T-helper 1 cell treated with Interleukin-12 subunit alpha and Interleukin-12 subunit beta and Interleukin-4 antibody, amounts not matched to agents 30 μg/mL and 1 μg/mL, for 36 hours (primary cell): ENCODE measurements around the gene ARFGAP1.

Source experiments
- H3K27ac Mint-ChIP-seq: one replicate; pipeline ENCODE4 v1.8.0; 2021; ENCODE audit warnings: mild to moderate bottlenecking, mixed read lengths
- H3K27me3 Mint-ChIP-seq: one replicate; pipeline ENCODE4 v1.8.0; 2021; ENCODE audit warnings: low read depth, mixed read lengths
- H3K36me3 Mint-ChIP-seq: one replicate; pipeline ENCODE4 v1.8.0; 2021; ENCODE audit warnings: low read depth, mixed read lengths
- H3K4me1 Mint-ChIP-seq: one replicate; pipeline ENCODE4 v1.8.0; 2021; ENCODE audit warnings: low read depth, mixed read lengths
- H3K4me3 Mint-ChIP-seq: one replicate; pipeline ENCODE4 v1.8.0; 2021; ENCODE audit warnings: mild to moderate bottlenecking, moderate library complexity, mixed read lengths
- H3K9me3 Mint-ChIP-seq: one replicate; pipeline ENCODE4 v1.8.0; 2021; ENCODE audit warnings: mixed read lengths

Gene ARFGAP1

DNA sequence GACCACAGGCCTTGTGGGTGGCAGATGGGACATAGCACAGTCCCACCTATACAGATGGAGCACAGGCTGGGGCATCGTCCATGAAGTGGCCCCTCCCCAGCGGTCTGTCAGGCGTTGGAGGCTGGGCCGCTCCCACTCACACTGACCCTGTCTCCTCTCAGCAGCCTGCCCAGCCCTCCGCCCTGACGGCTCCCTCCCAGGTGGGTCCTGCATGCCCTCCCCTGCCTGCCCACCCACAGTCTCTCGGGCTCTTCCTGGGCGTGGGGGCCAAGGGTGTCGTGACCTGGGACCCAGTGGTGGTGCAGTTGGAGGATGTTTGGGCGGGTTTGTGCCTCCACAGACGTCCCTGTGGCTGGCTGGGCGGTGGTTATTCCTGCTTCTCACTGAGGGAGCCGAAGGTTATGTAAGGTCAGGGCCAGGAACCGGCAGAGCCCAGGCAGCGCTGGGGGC is 42.7 kb downstream of the ARFGAP1 start:
- no peak overlapping the region for H3K27ac Mint-ChIP-seq
- no peaks in the 10 kb centered on the region for H3K4me1 Mint-ChIP-seq
- H3K27me3 Mint-ChIP-seq = no peaks in the 10 kb centered on the region
- H3K4me3 Mint-ChIP-seq = no peak overlapping the region
- no peaks in the 10 kb centered on the region for H3K36me3 Mint-ChIP-seq
- H3K9me3 Mint-ChIP-seq = no peaks in the 10 kb centered on the region

DNA sequence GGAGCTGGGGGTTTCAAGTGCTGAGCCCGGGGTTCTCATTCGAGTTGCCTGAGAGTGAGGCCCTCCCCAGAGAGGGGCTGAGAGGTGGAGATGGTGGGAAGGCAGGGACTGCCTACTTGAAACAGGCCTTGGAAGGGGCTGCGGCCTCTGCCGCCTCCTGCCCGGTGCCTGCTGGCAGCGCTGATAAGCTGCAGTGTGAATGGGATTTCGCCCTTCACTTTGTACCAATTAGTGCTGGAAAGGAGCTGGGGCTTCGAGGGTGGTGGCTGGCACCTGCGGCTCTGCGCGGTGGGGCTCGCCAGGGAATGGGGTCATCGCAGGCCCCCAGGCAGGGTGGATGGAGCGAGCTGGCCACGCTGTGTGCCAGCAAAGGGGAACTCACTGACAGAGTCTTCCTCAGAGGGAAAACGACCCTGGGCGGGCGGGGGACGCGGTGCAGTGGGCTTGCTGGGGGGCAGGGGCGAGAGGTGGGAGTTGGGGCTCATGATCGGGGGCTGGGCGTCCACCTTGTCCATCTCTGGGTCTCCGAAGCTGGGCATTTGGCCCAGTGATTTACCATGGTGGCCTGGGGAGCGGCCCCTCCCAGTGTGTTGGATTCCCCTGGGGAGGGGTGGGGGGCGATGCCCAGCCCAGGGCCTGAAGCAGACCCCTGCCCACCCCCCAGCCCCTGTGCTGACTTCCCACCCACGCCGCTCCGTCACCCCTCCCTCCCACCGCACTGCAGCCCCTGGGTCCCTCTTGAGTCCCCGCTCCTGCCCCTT is 43.3 kb downstream of the ARFGAP1 start:
- H3K36me3 Mint-ChIP-seq = no peaks in the 10 kb centered on the region
- no peaks in the 10 kb centered on the region for H3K4me1 Mint-ChIP-seq
- no peak overlapping the region for H3K4me3 Mint-ChIP-seq
- H3K9me3 Mint-ChIP-seq = no peaks in the 10 kb centered on the region
- no peaks in the 10 kb centered on the region for H3K27me3 Mint-ChIP-seq
- no peak overlapping the region for H3K27ac Mint-ChIP-seq

DNA sequence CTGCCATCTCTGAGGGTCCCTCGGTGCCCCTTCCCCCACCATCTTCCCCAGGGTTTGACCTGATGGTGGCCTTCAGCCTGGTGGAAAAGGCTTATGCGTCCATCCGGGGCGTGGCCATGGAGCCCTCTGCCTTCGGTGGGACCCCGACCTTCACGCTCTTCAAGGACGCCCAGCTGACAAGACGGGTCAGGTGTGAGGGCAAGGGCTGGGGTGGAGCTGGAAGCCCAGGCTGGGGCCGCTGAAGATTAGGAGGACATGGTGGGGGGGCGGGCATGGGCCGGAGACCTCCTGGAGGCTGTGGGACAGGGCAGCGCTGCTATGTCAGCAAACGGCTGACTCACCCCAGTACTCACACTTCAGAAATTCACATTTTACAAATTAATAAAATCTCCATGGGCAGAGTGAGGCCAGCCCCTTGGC is 43.9 kb downstream of the ARFGAP1 start:
- H3K36me3 Mint-ChIP-seq = no peaks in the 10 kb centered on the region
- no peak overlapping the region for H3K27ac Mint-ChIP-seq
- H3K27me3 Mint-ChIP-seq = no peaks in the 10 kb centered on the region
- H3K4me1 Mint-ChIP-seq = no peaks in the 10 kb centered on the region
- H3K4me3 Mint-ChIP-seq = no peak overlapping the region
- H3K9me3 Mint-ChIP-seq = no peaks in the 10 kb centered on the region

DNA sequence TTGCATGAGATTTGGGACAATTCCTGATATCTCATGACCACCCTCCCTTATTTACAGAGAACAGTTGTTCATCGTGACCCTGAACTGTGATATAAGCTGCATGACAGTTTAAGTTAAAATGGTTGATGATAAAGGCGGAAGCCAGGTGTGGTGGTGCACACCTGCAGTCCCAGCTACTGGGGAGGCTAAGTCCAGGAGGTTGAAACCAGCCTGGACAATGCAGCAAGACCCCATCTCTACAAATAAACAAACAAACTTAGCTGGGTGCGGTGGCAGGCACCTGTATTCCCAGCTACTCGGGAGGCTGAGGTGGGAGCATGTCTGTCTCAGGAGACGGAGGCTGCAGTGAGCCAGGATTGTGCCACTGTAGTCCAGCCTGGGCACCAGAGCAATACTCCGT is 44.4 kb downstream of the ARFGAP1 start:
- Mint-ChIP-seq H3K9me3 (no peaks in the 10 kb centered on the region), H3K27ac (no peak overlapping the region), H3K36me3 (no peaks in the 10 kb centered on the region), H3K4me1 (no peaks in the 10 kb centered on the region), H3K4me3 (no peak overlapping the region), H3K27me3 (no peaks in the 10 kb centered on the region)

DNA sequence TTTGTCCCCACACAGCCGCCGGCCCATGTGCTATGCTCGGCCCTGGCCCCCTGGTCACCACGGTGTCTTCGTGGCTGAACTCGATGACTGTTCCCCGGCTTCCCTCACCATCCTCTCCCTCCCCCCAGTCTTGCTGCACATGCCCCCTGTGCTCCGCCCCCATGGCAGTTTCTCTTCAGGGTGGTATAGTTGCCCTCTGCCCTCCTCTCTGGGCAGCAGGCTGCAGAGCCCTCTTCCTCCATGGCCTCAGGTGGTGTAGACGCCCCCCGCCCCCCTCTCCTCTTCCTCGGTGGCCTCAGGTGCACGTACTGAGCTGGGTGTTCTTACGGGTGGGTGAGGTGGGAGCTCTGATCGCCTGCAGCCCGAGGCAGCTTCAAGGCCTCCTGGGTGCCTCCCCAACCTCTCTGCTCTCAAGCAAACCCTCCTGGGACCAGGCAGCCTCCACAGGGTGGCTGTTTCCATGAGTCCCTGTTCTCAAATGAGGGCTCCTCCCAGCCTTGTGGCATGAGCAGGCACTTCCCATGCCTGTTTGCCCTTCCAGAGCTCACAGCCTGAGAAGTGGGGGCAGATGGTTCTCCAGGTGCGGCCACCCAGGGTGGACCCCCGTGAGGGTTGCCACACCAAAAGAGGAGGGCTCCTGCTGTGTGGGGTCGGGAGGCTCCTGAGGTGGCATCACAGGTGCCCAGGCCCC is 45.1 kb downstream of the ARFGAP1 start:
- Mint-ChIP-seq H3K36me3 (no peaks in the 10 kb centered on the region), H3K4me1 (no peaks in the 10 kb centered on the region), H3K27ac (no peak overlapping the region), H3K9me3 (no peaks in the 10 kb centered on the region), H3K27me3 (no peaks in the 10 kb centered on the region), H3K4me3 (no peak overlapping the region)

DNA sequence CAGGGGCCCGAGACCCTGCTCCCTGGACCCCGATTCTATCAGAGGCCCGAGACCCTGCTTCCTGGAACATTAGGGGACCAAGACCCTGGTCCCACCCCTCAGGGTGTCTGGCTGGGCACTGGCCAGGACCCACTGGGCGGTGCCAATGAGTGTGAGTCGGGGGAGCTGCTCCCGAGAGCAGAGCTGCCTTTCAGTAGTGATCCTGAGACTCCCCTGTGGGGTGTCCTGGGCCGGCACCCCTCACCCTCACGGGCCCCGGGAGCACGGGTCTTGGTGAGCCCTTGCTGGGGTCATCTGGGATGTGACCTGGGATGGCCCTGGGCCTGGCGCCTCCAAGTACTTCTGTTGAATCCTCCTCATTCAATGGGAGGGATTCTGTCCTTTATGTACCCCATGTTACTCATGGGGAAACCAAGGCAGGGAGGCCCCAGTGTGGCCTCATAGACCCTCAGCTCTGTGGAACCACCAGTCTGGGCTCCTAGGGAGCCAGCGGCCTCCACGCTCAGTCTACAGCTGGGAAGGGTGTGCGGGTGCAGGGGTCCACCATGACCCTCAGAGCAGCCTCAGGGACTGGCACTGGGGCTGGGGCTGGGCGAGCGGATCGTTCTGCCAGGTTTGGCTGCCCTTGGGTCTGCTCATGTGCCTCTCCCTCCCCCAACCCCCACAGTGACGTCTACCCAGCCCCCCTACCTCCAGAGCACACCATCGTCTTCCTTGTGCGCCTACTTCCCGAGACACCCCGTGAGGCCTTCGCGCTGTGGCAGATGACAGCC is 46.0 kb downstream of the ARFGAP1 start:
- Mint-ChIP-seq H3K27me3 (no peaks in the 10 kb centered on the region), H3K27ac (no peak overlapping the region), H3K9me3 (no peaks in the 10 kb centered on the region), H3K36me3 (no peaks in the 10 kb centered on the region), H3K4me1 (no peaks in the 10 kb centered on the region), H3K4me3 (no peak overlapping the region)

DNA sequence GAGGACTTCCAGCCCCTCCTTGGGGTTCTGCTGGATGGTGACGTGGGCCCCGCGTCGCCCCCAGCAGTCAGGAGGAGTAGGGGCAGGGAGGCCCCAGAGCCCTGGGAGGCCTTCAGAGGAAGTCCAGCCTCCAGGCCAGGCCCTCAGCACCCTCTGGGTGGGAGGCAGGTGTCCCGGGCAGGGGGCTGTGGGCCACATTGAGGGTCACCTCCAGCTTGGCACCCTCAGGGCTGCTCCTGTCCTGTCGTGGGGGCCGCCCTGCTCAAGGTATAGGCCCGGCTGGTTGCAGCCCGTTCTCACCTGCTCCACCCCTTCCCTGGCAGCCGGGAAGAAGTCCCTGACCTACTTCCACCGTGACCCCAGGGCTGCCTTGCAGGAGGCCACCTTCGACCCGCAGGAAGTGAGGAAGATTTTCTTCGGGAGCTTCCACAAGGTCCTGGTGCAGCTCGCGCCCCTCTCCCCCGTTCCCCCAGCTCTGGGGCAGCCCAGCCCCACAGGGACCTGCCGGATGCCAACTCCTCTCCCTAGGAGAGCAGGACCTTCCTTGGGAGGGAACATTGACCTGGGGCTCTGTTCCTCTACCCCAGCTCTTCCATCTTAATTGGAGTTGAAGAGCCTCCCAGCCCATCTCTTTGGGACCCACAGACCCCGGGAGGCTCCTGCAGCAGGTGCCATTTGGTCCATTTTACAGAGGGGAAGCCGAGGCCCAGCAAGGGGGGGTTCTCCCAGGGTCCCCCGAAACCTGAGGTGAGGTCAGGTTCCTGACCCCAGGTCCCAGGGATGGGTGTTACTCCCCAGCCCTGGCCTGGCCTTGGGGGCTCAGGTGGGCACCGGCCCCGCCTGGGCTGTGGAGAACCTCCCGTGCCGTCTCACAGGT is 46.8 kb downstream of the ARFGAP1 start:
- H3K27me3 Mint-ChIP-seq = no peaks in the 10 kb centered on the region
- no peaks in the 10 kb centered on the region for H3K4me1 Mint-ChIP-seq
- no peak overlapping the region for H3K27ac Mint-ChIP-seq
- H3K4me3 Mint-ChIP-seq = no peak overlapping the region
- no peaks in the 10 kb centered on the region for H3K9me3 Mint-ChIP-seq
- no peaks in the 10 kb centered on the region for H3K36me3 Mint-ChIP-seq

DNA sequence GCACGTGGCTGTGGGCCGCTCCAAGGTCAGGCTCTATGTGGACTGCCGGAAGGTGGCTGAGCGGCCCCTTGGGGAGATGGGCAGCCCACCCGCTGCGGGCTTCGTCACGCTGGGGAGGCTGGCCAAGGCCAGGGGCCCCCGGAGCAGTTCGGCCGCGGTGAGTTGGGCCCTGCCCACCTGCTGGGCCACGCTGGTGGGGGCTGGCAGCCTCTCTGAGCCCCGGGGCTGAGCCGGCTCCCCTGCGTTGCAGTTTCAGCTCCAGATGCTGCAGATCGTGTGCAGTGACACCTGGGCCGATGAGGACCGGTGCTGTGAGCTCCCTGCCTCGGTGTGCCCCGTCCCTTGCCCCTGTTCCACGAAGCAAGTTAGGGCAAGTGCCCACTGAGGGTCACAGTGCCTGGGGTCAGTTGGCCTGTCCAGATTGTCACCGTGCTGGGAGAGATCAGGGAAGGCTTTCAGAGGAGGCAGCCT is 47.5 kb downstream of the ARFGAP1 start:
- no peaks in the 10 kb centered on the region for H3K4me1 Mint-ChIP-seq
- H3K4me3 Mint-ChIP-seq = no peak overlapping the region
- no peaks in the 10 kb centered on the region for H3K36me3 Mint-ChIP-seq
- no peaks in the 10 kb centered on the region for H3K27me3 Mint-ChIP-seq
- H3K27ac Mint-ChIP-seq = no peak overlapping the region
- H3K9me3 Mint-ChIP-seq = no peaks in the 10 kb centered on the region

DNA sequence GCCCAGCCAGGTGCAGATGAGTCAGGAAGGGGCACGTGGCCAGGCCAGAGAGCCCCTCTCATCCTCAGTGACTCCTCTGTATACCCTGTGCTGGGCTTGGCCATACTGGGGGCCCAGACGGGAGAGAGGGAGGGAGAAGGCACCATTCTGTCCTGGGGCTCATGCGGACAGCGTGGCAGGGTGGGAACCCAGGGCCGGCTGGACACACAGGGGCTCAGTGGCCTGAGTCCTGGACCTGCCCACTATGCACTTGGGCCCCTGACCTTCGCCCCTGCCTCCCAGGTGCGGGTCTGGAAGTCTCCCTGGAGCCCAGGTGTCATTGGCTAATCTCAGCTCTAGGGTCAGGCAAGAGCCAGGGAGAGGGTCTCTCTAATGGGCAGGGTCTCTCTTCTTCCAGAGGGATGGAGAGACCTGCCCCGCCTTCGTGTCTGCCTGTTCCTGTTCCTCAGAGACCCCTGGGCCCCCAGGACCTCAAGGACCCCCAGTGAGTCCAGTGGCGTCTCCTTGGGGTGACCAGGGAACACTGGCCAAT is 48.1 kb downstream of the ARFGAP1 start:
- Mint-ChIP-seq H3K27me3 (no peaks in the 10 kb centered on the region), H3K36me3 (no peaks in the 10 kb centered on the region), H3K4me3 (no peak overlapping the region), H3K27ac (no peak overlapping the region), H3K9me3 (no peaks in the 10 kb centered on the region), H3K4me1 (no peaks in the 10 kb centered on the region)

DNA sequence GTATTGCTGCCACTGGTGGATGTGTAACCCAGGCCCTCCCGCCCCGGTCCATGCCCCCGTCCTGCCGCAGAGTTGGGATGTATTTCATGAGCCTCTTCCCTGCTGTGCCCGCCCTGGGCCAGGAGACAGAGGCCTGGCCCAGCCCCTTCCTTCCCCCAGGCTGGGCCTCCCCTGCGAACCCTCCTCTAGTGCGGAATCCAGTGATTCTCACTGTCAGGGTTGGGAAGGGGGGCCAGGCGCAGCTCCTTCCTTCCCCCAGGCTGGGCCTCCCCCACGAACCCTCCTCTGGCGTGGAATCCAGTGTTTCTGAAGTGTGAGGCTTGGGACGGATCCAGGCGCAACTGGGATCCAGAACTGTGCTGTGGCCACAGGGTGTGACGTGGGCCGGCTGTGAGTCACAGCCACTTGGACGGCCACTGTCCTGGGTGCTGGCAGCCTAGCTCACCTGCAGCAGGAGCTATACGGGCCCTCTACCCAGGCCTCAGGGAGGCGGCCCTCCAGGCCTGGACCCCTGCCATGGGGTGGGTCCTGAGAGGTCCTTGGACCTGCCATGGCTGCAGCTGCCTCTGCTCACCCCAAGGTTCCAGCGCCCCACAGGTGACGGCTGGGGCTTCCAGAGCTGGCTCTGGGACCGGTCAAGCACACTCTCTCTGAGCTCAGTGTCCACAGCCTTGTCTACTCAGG is 48.7 kb downstream of the ARFGAP1 start:
- Mint-ChIP-seq H3K27ac (no peak overlapping the region), H3K36me3 (no peaks in the 10 kb centered on the region), H3K9me3 (no peaks in the 10 kb centered on the region), H3K27me3 (no peaks in the 10 kb centered on the region), H3K4me1 (no peaks in the 10 kb centered on the region), H3K4me3 (no peak overlapping the region)

DNA sequence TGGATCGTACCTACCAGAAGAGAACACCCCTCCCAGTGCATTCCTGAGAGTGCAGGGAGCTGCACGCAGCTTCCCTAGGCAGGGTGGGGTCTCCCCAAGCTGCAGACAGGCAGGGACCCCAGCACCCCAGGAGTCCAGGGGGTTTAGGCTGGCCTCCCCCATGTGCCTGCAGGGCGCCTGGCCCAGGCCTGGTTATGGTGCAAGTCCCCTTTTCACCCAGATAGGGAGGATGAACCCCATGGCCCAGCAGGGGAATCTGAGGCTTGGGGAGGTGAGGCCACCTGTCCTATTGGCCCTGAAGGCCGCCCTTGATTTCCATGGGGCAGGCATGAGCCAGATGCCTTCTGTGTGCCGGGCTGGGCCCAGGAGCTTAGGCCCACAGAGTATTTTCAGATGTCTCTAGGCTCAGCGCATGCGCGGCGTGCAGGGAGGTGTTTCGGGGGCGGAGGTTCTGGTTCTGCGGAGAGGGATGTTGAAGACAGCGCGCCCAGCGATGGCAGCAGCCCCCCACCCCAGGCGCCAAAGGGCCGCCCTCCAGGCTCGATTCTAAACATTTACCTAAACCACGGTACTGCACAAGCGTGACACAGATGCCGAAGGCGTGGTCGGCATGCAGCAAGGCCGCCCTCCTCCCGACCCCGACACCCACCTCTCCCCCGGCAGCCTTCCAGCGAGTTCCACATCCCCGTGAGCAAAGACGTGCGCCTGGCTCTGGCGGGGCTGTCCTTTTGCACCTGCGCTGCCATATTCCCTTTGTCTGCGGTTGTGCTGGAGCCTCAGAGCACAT is 49.7 kb downstream of the ARFGAP1 start:
- Mint-ChIP-seq H3K36me3 (no peaks in the 10 kb centered on the region), H3K4me1 (peaks cover 3% of the 10 kb centered on the region), H3K27ac (no peak overlapping the region), H3K4me3 (no peak overlapping the region), H3K9me3 (no peaks in the 10 kb centered on the region), H3K27me3 (no peaks in the 10 kb centered on the region)

DNA sequence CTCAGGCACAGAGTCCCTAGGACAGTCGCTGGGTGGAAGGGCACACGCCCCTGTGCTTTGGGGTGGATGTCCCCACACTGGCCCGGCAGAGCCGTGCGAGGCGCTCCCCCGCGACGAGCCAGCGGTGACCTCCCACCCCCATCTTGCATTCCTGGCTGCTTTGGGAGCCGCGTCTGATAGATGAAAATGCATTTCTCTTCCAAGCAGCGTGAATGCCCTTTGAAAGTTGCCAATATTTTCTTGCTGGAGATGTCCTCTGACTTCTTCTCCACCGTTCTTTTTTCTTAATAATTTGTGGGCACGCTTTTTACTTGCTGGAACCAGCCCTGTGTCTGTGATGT is 50.3 kb downstream of the ARFGAP1 start:
- Mint-ChIP-seq H3K36me3 (no peaks in the 10 kb centered on the region), H3K27ac (peak overlapping the region; percentile 26), H3K27me3 (no peaks in the 10 kb centered on the region), H3K4me1 (peaks cover 3% of the 10 kb centered on the region), H3K4me3 (no peak overlapping the region), H3K9me3 (no peaks in the 10 kb centered on the region)
